H1 (cell line): Measurements from ENCODE around the gene PIK3R5. TPM values are rescaled to one million over a fixed set of nuclear protein-coding genes. Genes with fewer than 3 reads are reported as not detected.

Experiments
- CTCF ChIA-PET: fragments of 300-600 bp; sonication (Branson Sonifier 250); formaldehyde crosslinking; loops from one replicate; lab custom pipeline; 2021; ENCODE audit not compliant: partially characterized antibody; lab: Charles Lee
- POLR2A ChIA-PET: fragments of 300-600 bp; sonication (Branson Sonifier 250); formaldehyde crosslinking; loops from one replicate; lab custom pipeline; 2021; ENCODE audit warnings: inconsistent platforms; ENCODE audit not compliant: partially characterized antibody; lab: Charles Lee
- DNase-seq, 2 experiments: peaks; one replicate each; pipeline versions ENCODE4 v3.0.0 to v3.0.0-alpha.2; 2010 to 2022; ENCODE audit warnings: low spot score in 2 of 2, low read depth in 1 of 2, mixed read lengths in 1 of 2
- FAIRE-seq: peaks from 2 replicates; lab custom pipeline; 2011; peaks lifted over from hg19 to GRCh38; lab: Jason Lieb, UNC
- H2AFZ ChIP-seq: 2 replicates; pipeline ENCODE4 v1.8.1; 2012; ENCODE audit warnings: low read length, inconsistent platforms
- H2AK5ac ChIP-seq: 2 replicates; pipeline ENCODE4 v1.6.1; 2013; ENCODE audit warnings: low read depth, low read length
- H2BK120ac ChIP-seq: replicated peaks from 2 replicates; pipeline ENCODE3; 2013; ENCODE audit warnings: low read depth, low read length, inconsistent platforms
- H2BK12ac ChIP-seq: 2 replicates; pipeline ENCODE4 v1.6.1; 2013; ENCODE audit warnings: low read depth, low read length
- H2BK15ac ChIP-seq: 2 replicates; pipeline ENCODE4 v1.6.1; 2013; ENCODE audit warnings: low read length
- H2BK20ac ChIP-seq: 2 replicates; pipeline ENCODE4 v1.6.1; 2013; ENCODE audit warnings: low read length
- H2BK5ac ChIP-seq: 2 replicates; pipeline ENCODE4 v1.6.1; 2013; ENCODE audit warnings: low read depth, low read length
- H3K14ac ChIP-seq: 2 replicates; pipeline ENCODE4 v1.6.1; 2013; ENCODE audit warnings: inconsistent platforms; ENCODE audit not compliant: insufficient read length
- H3K18ac ChIP-seq: 2 replicates; pipeline ENCODE4 v1.6.1; 2013; ENCODE audit warnings: low read length; ENCODE audit errors: extremely low read depth
- H3K23ac ChIP-seq: 2 replicates; pipeline ENCODE4 v1.6.1; 2013; ENCODE audit warnings: inconsistent platforms; ENCODE audit not compliant: insufficient read length
- H3K23me2 ChIP-seq: 2 replicates; pipeline ENCODE4 v1.6.1; 2013; ENCODE audit warnings: low read depth, low read length
- H3K27ac ChIP-seq: 2 replicates; pipeline ENCODE4 v1.6.1; 2011; ENCODE audit warnings: low read depth, low read length, inconsistent platforms
- H3K27me3 ChIP-seq, 4 experiments: replicated peaks in 1 of 4; 1 replicate in 1 of 4; 2 replicates in 3 of 4; pipeline versions ENCODE4 v1.6.1 to v1.8.1; 2011 to 2013; ENCODE audit warnings: low read length in 3 of 4, mild to moderate bottlenecking in 3 of 4, inconsistent platforms in 2 of 4, mixed read lengths in 2 of 4, moderate library complexity in 1 of 4; ENCODE audit not compliant: control insufficient read depth in 3 of 4, insufficient read depth in 3 of 4; ENCODE audit errors: extremely low read depth in 1 of 4
- H3K36me3 ChIP-seq, 4 experiments: 2 replicates each; pipeline versions ENCODE4 v1.6.1 to v1.8.1; 2011 to 2013; ENCODE audit warnings: mild to moderate bottlenecking in 4 of 4, low read length in 3 of 4, moderate library complexity in 2 of 4, control low read depth in 1 of 4, inconsistent platforms in 1 of 4; ENCODE audit not compliant: insufficient read depth in 4 of 4, control insufficient read depth in 2 of 4
- H3K4ac ChIP-seq: replicated peaks from 2 replicates; pipeline ENCODE3; 2013; ENCODE audit warnings: low read length, low read depth, mixed read lengths, inconsistent platforms; ENCODE audit not compliant: insufficient read length
- H3K4me1 ChIP-seq, 4 experiments: replicated peaks in 1 of 4; 1 replicate in 1 of 4; 2 replicates in 3 of 4; pipeline versions ENCODE4 v1.6.1 to v1.8.1; 2011 to 2013; ENCODE audit warnings: low read length in 3 of 4, inconsistent platforms in 2 of 4, mixed read lengths in 1 of 4; ENCODE audit not compliant: insufficient read depth in 4 of 4, control insufficient read depth in 3 of 4
- H3K4me2 ChIP-seq, 2 experiments: 2 replicates each; pipeline versions ENCODE4 v1.6.1 to v1.8.1; 2011 to 2013; ENCODE audit warnings: low read depth in 2 of 2, low read length in 2 of 2, control low read depth in 1 of 2, inconsistent platforms in 1 of 2, mild to moderate bottlenecking in 1 of 2; ENCODE audit not compliant: insufficient read depth in 1 of 2
- H3K4me3 ChIP-seq, 4 experiments: fragments of 200-600, 300-600 bp in 1 of 4; sonication (generic), shearing (Covaris generic), sonication (Bioruptor Twin) in 1 of 4; 2 replicates each; pipeline versions ENCODE4 v1.5.1 to v1.8.1; 2011 to 2016; ENCODE audit warnings: low read length in 4 of 4, low read depth in 3 of 4, control low read depth in 2 of 4, inconsistent platforms in 2 of 4, mild to moderate bottlenecking in 2 of 4, mixed read lengths in 1 of 4, moderate library complexity in 1 of 4; ENCODE audit not compliant: insufficient read depth in 2 of 4; ENCODE audit errors: extremely low read depth in 1 of 4
- H3K56ac ChIP-seq: replicated peaks from 2 replicates; pipeline ENCODE3; 2013; ENCODE audit warnings: low read depth, mild to moderate bottlenecking, mixed read lengths, low read length, inconsistent platforms; ENCODE audit not compliant: insufficient read length
- H3K79me1 ChIP-seq: 2 replicates; pipeline ENCODE4 v1.6.1; 2013; ENCODE audit warnings: low read depth, low read length, control low read depth
- H3K79me2 ChIP-seq, 2 experiments: 2 replicates each; pipeline versions ENCODE4 v1.6.1 to v1.8.1; 2012 to 2013; ENCODE audit warnings: low read length in 2 of 2, mild to moderate bottlenecking in 2 of 2, inconsistent platforms in 1 of 2; ENCODE audit not compliant: insufficient read depth in 2 of 2, control insufficient read depth in 1 of 2
- H3K9ac ChIP-seq, 4 experiments: replicated peaks in 1 of 4; 1 replicate in 1 of 4; 2 replicates in 3 of 4; pipeline versions ENCODE4 v1.6.1 to v1.8.1; 2011 to 2013; ENCODE audit warnings: low read depth in 3 of 4, low read length in 3 of 4, control low read depth in 2 of 4, mild to moderate bottlenecking in 2 of 4, moderate library complexity in 2 of 4, inconsistent platforms in 1 of 4; ENCODE audit errors: extremely low read depth in 1 of 4
- H3K9me3 ChIP-seq, 2 experiments: 2 replicates each; pipeline versions ENCODE4 v1.6.1 to v1.8.1; 2012 to 2013; ENCODE audit warnings: mild to moderate bottlenecking in 2 of 2, moderate library complexity in 2 of 2, control low read depth in 1 of 2, inconsistent platforms in 1 of 2, low read depth in 1 of 2, low read length in 1 of 2, mixed read lengths in 1 of 2; ENCODE audit not compliant: insufficient read depth in 2 of 2
- H4K20me1 ChIP-seq, 2 experiments: replicated peaks in 1 of 2; 2 replicates each; pipeline versions ENCODE3 to v1.8.1; 2011 to 2013; ENCODE audit warnings: inconsistent platforms in 2 of 2, low read length in 2 of 2, mild to moderate bottlenecking in 1 of 2; ENCODE audit not compliant: insufficient read depth in 2 of 2, control insufficient read depth in 1 of 2
- H4K5ac ChIP-seq: 2 replicates; pipeline ENCODE4 v1.6.1; 2013; ENCODE audit warnings: low read length, low read depth, mixed read lengths, inconsistent platforms; ENCODE audit not compliant: insufficient read length
- H4K8ac ChIP-seq: 2 replicates; pipeline ENCODE4 v1.8.0; 2013; ENCODE audit warnings: mild to moderate bottlenecking, moderate library complexity, low read length, inconsistent platforms; ENCODE audit not compliant: insufficient read depth; ENCODE audit errors: extremely low read depth
- H4K91ac ChIP-seq: replicated peaks from 2 replicates; pipeline ENCODE3; 2013; ENCODE audit warnings: low read length, mixed read lengths, inconsistent platforms; ENCODE audit not compliant: insufficient read length
- ATF2 ChIP-seq: IDR thresholded peaks from 2 replicates; pipeline ENCODE4 v1.6.1; 2012; ENCODE audit warnings: low read length, inconsistent platforms
- CBX8 ChIP-seq: fragments of 300-800, 300-1000 bp; sonication (generic); IDR thresholded peaks from 2 replicates; pipeline ENCODE4 v1.7.1; 2016; ENCODE audit warnings: low read depth, low read length, borderline replicate concordance
- EGR1 ChIP-seq: IDR thresholded peaks from 2 replicates; pipeline ENCODE4 v1.6.1; 2011; ENCODE audit warnings: low read depth, low read length, borderline replicate concordance
- EP300 ChIP-seq, 2 experiments: IDR thresholded peaks; 1 replicate in 1 of 2; 2 replicates in 1 of 2; pipeline ENCODE4 v1.6.1; 2011 to 2012; ENCODE audit warnings: low read depth in 2 of 2, low read length in 2 of 2, mild to moderate bottlenecking in 2 of 2, borderline replicate concordance in 1 of 2, inconsistent platforms in 1 of 2, moderate library complexity in 1 of 2
- POLR2A ChIP-seq, 2 experiments: IDR thresholded peaks; 1 replicate in 1 of 2; 2 replicates in 1 of 2; pipeline ENCODE4 v1.6.1; 2011; ENCODE audit warnings: low read depth in 2 of 2, low read length in 2 of 2, mild to moderate bottlenecking in 2 of 2; ENCODE audit errors: control extremely low read depth in 1 of 2
- SIN3A ChIP-seq, 2 experiments: IDR thresholded peaks in 1 of 2; conservative IDR thresholded peaks in 1 of 2; 2 replicates each; pipeline ENCODE4 v1.6.1; 2011 to 2012; ENCODE audit warnings: low read length in 2 of 2, improper control_type of control experiment in 1 of 2, low read depth in 1 of 2, mild to moderate bottlenecking in 1 of 2
- TCF12 ChIP-seq: IDR thresholded peaks from 2 replicates; pipeline ENCODE4 v1.6.1; 2011; ENCODE audit warnings: low read depth, mild to moderate bottlenecking, low read length
- WGBS, 2 experiments: shearing (Covaris generic) in 1 of 2; methylation state at CpG; one replicate each; pipeline versions ENCODE4 v1.1.6 to v1.1.7; 2013 to 2015; ENCODE audit warnings: low lambda C conversion rate in 2 of 2, mixed read lengths in 2 of 2, inconsistent platforms in 1 of 2, low coverage in 1 of 2, missing lambda C conversion rate in 1 of 2; ENCODE audit not compliant: insufficient replicate concordance in 2 of 2, insufficient coverage in 1 of 2, insufficient read length in 1 of 2; ENCODE audit errors: extremely low coverage in 1 of 2, missing lambda C conversion rate in 1 of 2; 5-methylcytosine and 5-hydroxymethylcytosine counted together
- polyA plus RNA-seq, 7 experiments: library from polyadenylated mRNA; depleted of rRNA in 3 of 7; stranded (reverse) in 5 of 7; unstranded in 2 of 7; fragments of >200 nt in 5 of 7; fragments of 200-250 nt in 2 of 7; gene quantifications; 1 replicate in 5 of 7; 2 replicates in 1 of 7; 4 replicates in 1 of 7; pipeline versions ENCODE4 v1.2.1 to v1.2.3, GENCODE V29; 2011 to 2013; ENCODE audit warnings: missing spikeins in 2 of 7, mixed read lengths in 2 of 7
- total RNA-seq: library from RNA; stranded (reverse); fragmentation: NEBNext Ultra II Directional; extraction: Animal tissue kit (Norgen Biotek cat#: 25700); gene quantifications from 2 replicates; pipeline ENCODE4 v1.2.1, GENCODE V29; 2021

PIK3R5 gene
- total and polyA plus RNA-seq, 2 of the 8 experiments (the other 6 are each of a cell fraction or from before 2014, with no cell fraction given), result 2.7 to 4.3 TPM

DNA sequence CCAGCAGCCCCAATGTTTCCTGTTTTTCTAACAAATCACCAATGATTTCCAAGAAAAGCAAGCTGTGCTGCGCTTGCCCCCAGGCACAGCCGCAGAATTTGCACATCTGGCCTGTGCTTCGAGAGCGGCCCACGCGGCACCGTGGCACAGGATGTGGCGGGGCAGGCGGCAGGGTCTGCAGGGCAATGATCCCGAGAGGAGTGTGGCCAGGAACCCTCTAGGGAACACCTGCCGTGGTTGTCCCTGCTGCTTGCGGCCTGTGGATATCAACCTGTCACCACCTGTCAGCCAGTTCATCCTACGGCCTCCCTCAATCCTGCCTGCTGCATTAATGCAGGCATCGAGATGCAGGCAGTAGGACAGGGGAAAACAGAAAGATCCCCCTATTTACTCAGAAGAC, 24.0 kb downstream of the PIK3R5 start:
- ChIA-PET CTCF (interaction anchor here (0.9 to 2.1 kb wide), 2 partner anchors 20 to 43 kb away, joined by 4 read pairs; no protein-coding TSS in a partner anchor), POLR2A (no interaction called here)
- Histone ChIP-seq H2AK5ac (no peak overlapping the region), H2AFZ (no peak overlapping the region), H3K79me1 (no peaks in the 10 kb centered on the region), H3K18ac (no peak overlapping the region), H3K9me3 (no peaks in the 10 kb centered on the region), H3K23me2 (no peaks in the 10 kb centered on the region), H3K27me3 (no peaks in the 10 kb centered on the region), H3K14ac (no peak overlapping the region), H3K79me2 (no peaks in the 10 kb centered on the region), H4K5ac (no peak overlapping the region), H4K20me1 (no peaks in the 10 kb centered on the region), H3K36me3 (no peaks in the 10 kb centered on the region), H3K4me2 (no peak overlapping the region), H2BK12ac (no peak overlapping the region), H4K91ac (no peak overlapping the region), H3K4ac (no peak overlapping the region), H2BK120ac (no peak overlapping the region), H3K4me1 (peaks cover 2 to 6% (median 6%) of the 10 kb centered on the region in 4 experiments; a peak in 5 of 7 replicates), H3K9ac (no peak overlapping the region), H2BK15ac (no peak overlapping the region), H3K4me3 (no peak overlapping the region), H2BK5ac (no peak overlapping the region), H4K8ac (peak overlapping the region; percentile 58; the same call in 1 of the 2 replicates), H2BK20ac (no peak overlapping the region), H3K23ac (no peak overlapping the region), H3K56ac (no peak overlapping the region), H3K27ac (no peak overlapping the region)
- no peak for TF ChIP-seq CBX8
- no peak for TF ChIP-seq POLR2A (IDR thresholded peaks at IDR 0.05; ENCODE audit: control extremely low read depth in 1 of 2, low read depth in 2 of 2, low read length in 2 of 2)
- TF ChIP-seq EGR1, result no peak
- TF ChIP-seq EP300 (IDR thresholded peaks at IDR 0.05; ENCODE audit: borderline replicate concordance in 1 of 2, low read depth in 2 of 2, low read length in 2 of 2), result no peak
- TF ChIP-seq TCF12, result no peak
- TF ChIP-seq ATF2, result no peak
- TF ChIP-seq SIN3A (conservative IDR thresholded peaks at IDR 0.05 in 1 of 2, IDR thresholded peaks at IDR 0.05 in 1 of 2; ENCODE audit: low read depth in 1 of 2, low read length in 2 of 2), result no peak
- DNase-seq (no peak), FAIRE-seq (no peak)
- 90% methylated on average over 14 of the region's 14 CpGs; no CpG with 5 or more reads in 1 of the 2 experiments for WGBS, 2 experiments
